GM19395 (cell line): ENCODE results near the gene NOL11.
"Not testable (repeated sequence)": the region's sequence is repeated elsewhere in the genome, so short reads cannot be mapped to it uniquely, and the experiment has no call there.

Experiments used
- ATAC-seq: cut with Tn5 transposase; IDR thresholded peaks from one replicate; pipeline ENCODE4 v1.9.1; 2021; ENCODE audit warnings: mild to moderate bottlenecking, moderate library complexity; ENCODE audit not compliant: unreplicated experiment

Gene NOL11

GRCh38 chr17:67752160-67752559 lies 34.4 kb downstream of the NOL11 start:
- ATAC-seq, result not testable (repeated sequence)

DNA sequence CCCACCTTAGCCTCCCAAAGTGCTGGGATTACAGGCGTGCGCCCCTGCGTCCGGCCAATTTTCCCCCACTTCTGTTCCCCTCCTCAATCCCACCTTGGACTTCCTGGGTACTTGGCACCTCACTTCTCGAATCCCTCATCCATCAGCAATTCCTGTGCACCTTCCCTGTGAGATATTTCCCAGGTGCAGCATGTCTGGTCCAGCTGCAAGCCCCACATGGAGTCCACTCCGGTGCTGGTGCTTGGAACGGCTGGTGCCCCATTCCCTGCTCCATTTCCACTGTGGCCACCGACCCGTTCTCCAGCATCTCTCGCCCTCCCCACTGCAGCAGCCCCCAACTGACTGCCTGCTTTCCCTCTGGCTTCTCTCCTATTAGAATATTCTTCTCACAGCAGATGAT lies 35.3 kb downstream of the NOL11 start:
- no peak for ATAC-seq

DNA sequence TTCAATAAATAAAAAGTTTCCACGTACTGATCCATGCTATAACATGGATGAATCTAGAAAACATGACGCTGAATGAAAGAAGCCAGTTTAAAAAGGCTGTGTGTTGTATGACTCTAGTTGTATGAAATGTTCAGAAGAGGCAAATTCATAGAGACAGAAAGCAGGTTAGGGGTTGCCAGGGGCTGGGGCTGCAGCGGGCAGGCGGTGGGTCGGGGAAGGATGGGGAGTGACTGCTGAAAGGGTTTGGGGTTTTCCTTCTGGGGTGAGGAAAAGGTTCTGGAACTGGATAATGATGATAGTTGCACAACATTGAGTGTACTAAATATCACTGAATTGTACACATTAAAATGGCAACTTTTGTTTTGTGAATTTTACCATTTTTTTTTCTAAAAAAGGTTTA lies 36.3 kb downstream of the NOL11 start:
- ATAC-seq, result no peak

DNA sequence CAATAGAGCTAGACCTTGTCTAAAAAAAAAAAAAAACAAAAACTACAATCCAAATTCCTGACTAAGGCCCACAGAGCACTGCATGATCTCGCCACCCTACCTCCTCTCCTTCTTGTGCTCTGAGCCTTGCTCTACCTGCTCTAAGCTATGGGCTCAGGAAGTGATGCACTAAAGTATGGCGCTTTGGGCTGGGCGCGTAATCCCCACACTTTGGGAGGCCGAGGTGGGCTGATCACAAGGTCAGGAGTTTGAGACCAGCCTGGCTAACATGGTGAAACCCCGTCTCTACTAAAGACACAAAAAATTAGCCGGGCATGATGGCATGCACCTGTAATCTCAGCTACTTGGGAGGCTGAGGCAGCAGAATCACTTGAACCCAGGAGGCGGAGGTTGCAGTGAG lies 37.0 kb downstream of the NOL11 start:
- ATAC-seq, result not testable (repeated sequence)

GRCh38 chr17:67756766-67757165 lies 39.0 kb downstream of the NOL11 start:
- not testable (repeated sequence) for ATAC-seq

DNA sequence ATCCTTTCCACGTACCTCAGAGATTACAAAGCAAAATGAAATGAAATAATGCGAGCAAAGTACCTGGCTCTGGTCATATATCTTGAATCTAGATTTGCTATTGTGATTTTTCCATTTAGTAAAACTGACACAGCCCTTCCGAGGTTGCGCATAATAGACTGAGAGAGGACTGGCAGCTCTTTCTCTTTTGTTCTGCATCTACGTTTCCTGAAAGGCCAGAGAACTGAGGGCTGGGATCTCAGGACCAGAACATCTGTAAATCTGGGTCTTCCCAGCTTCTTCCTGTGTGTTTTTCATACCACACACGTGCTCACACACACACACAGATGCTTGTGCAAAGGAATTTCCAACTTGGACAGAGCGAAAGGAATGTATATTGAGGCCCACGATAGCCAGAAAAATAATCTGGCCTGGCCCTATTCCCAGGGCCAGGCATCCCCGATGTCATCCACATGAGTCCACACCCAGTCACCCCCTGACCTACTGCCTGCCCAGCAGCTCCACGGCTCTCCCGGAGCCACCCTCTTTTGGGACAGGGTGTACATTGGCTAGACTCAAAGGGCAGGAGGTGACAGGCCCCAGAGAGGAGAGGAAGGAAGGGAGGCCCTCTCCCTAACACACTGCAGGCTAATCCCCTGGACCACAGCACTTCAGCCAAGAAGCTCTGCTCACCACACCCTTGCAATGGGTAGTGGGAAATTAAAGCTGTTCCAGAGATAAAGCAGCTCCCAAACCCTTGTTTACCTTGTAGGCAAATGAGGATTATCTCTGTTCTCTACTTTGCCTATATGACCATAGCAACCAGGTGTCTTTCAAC lies 41.8 kb downstream of the NOL11 start:
- no peak for ATAC-seq

DNA sequence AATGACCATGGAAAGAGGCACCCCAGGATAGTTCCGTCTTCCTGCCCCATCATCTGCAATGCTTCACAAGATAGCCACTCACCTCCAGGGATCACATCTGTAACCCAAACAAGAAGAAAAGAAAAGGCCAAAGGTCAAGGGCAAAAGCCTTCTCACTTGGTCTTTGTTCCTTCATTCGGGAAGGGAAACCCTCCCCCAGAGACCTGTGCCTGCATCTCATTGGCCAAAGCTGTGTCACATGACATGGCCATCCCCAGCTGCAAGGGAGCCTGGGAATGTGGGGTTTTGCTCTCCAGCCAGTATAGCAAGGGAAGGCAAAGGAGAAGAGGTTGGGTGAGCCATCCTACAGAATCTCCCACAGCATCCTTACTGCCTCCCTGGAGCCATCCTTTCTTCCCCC lies 47.9 kb downstream of the NOL11 start:
- ATAC-seq, result no peak

DNA sequence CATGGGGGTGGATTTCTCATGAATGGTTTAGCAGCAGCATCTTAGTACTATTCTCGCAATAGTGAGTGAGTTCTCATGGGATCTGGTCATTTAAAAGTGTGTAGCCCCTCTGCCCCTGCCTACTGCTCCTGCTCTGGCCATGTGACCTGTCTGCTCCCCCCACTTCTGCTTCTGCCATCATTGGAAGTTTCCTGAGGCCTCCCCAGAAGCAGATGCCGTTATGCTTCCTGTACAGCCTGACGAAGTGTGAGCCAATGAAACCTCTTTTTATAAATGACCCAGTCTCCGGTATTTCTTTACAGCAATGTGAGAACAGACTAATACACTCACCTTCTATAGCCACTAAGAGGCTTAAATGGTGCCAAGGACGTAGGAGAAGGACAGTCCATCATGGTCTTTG lies 51.5 kb downstream of the NOL11 start:
- no peak for ATAC-seq

DNA sequence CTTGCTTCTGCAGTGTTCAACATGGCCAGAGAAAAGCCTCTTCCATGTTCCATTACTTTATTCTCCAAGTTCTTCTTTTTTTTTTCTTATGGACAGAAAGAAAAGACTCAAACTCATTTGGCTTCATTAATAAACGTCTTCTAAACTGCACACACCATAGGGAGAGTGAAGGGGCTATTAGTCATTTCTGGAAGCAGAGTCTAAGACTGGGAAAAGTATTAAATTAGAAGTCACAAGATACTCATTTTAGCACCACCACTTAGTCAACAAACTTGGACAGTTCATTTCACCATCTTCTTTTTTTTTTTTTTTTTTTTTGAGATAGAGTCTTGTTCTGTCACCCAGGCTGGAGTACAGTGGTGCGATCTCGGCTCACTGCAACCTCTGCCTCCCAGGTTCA lies 52.8 kb downstream of the NOL11 start:
- ATAC-seq, result no peak

GRCh38 chr17:67772679-67773078 lies 54.9 kb downstream of the NOL11 start:
- ATAC-seq, result no peak

DNA sequence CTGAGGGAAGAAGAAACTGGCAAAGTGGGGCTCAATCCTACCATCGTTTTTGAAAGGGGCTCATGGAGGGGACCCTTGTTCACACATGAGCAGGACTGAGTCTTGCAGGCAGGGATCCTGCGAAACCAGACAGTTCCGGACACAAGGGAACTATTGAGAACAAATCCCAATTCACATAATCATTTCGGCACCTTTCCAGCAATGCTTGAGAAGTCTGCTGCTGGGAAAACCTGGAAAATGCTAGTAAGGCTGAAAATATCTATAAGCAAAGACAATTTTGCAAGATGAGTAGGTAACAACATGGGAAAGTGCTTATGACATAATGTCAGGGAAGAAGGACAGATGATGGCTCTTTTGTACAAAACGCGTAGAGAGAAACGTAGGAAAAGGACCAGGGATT lies 55.5 kb downstream of the NOL11 start:
- ATAC-seq, result no peak

DNA sequence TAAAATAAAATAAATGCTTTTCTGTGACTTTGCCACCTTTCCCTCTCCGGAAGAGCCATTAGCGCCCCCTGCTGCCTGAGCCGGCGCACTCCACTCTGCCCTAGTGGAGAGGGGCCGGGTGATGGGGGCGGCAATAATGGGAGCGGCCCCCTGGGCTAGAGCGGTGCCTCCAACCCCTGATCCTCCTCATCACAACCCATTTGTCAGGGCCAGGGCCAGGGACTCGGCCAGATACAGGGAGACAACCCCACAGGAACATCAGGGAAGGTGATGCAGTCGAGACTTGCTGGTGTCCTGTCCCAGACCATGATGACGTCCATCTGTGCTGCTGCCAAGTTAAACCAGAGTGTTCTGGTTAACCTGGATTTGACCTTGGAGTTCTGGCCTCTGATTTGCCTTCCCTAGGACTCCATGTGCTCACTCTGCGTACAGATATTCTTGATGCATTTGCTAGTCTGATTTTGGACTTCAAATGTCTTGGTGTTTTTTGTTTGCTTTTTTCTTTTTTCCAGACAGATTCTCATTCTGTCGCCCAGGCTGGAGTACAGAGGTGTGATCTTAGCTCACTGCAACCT lies 61.4 kb downstream of the NOL11 start:
- ATAC-seq, result no peak

DNA sequence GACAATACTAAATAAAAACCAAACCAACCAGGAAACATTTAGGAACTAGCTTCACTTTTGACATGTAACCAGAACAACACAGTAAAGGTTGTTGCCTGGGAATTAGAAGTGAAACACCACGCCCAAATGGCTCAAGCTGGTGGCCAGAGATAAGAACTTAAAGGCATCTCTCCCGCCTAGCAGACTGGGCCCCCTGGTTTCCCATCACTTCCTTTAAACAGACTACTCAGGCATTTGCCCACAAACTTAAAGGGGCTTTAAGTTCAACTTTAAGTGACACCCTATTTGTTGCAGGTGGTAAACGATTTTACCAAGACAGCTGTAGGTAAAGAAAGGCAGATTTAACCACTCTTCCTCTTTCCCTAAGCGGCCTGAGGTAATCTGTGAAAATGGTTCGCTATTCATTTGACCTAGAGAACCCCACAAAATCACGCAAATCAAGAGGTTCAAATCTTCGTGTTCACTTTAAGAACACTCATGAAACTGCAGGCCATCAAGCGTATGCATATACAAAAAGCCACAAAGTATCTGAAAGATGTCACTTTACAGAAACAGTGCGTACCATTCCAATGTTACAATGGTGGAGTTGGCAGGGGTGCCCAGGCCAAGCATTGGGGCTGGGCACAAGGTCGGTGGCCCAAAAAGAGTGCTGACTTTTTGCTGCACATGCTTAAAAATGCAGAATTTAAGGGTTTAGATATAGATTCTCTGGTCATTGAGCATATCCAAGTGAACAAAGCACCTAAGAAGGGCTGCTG lies 66.8 kb downstream of the NOL11 start:
- peak; percentile 54 for ATAC-seq

GRCh38 chr17:67785122-67785477 lies 67.4 kb downstream of the NOL11 start:
- no peak for ATAC-seq

- no peak for ATAC-seq
Observed at GRCh38 chr17:67785504-67785903, 67.8 kb downstream of the NOL11 start.
